Endothelial cell of umbilical vein (primary cell): ENCODE data around the gene ANKH. TPM values are rescaled to one million over a fixed set of nuclear protein-coding genes. Genes with fewer than 3 reads are reported as not detected.

Experiments
- BruUV-seq: library from RNA; stranded (reverse); fragments of 400-500 nt; replicated peaks from 2 replicates; lab custom pipeline; 2021; lab: Mats Ljungman, UMichigan
- CTCF ChIA-PET: fragments of 300-600, 350-600 bp; sonication (Branson Sonifier 250); formaldehyde crosslinking; loops from one replicate; lab custom pipeline; 2021; ENCODE audit warnings: antibody characterized with exemption, inconsistent platforms; lab: Charles Lee
- POLR2A ChIA-PET: fragments of 300-600, 350-600 bp; sonication (Branson Sonifier 250); formaldehyde crosslinking; loops from one replicate; lab custom pipeline; 2021; ENCODE audit warnings: antibody characterized with exemption, inconsistent platforms; lab: Charles Lee
- DNase-seq: peaks from one replicate; pipeline ENCODE4 v3.0.0-alpha.2; 2011; ENCODE audit warnings: low read depth, low spot score
- FAIRE-seq: peaks from 2 replicates; lab custom pipeline; 2011; peaks lifted over from hg19 to GRCh38; lab: Jason Lieb, UNC
- H2AFZ ChIP-seq: 2 replicates; pipeline ENCODE4 v1.6.0; 2012; ENCODE audit warnings: low read depth, low read length, control low read depth, inconsistent platforms
- H3K27ac ChIP-seq: 2 replicates; pipeline ENCODE4 v1.5.1; 2011; ENCODE audit warnings: low read depth, mild to moderate bottlenecking, control low read depth, low read length, moderate library complexity; ENCODE audit not compliant: insufficient read depth
- H3K27me3 ChIP-seq, 2 experiments: 2 replicates each; pipeline versions ENCODE4 v1.6.0 to v1.6.1; 2011; ENCODE audit warnings: low read length in 2 of 2, mixed read lengths in 1 of 2; ENCODE audit not compliant: control insufficient read depth in 2 of 2, insufficient read depth in 2 of 2
- H3K36me3 ChIP-seq, 2 experiments: 2 replicates in 1 of 2; 3 replicates in 1 of 2; pipeline ENCODE4 v1.5.1; 2011; ENCODE audit warnings: low read length in 2 of 2, mild to moderate bottlenecking in 1 of 2, moderate library complexity in 1 of 2; ENCODE audit not compliant: control insufficient read depth in 2 of 2, insufficient read depth in 2 of 2; ENCODE audit errors: extremely low read depth in 1 of 2
- H3K4me1 ChIP-seq: 3 replicates; pipeline ENCODE4 v1.5.1; 2011; ENCODE audit warnings: mild to moderate bottlenecking, low read length; ENCODE audit not compliant: control insufficient read depth, insufficient read depth; ENCODE audit errors: extremely low read depth
- H3K4me2 ChIP-seq: 2 replicates; pipeline ENCODE4 v1.6.1; 2011; ENCODE audit warnings: low read length, control low read depth, mixed read lengths; ENCODE audit not compliant: insufficient read depth
- H3K4me3 ChIP-seq, 3 experiments: fragments of 200-600 bp in 1 of 3; sonication (generic), shearing (Covaris generic) in 1 of 3; replicated peaks in 1 of 3; 2 replicates each; pipeline ENCODE4 v1.5.1; 2011 to 2016; ENCODE audit warnings: control low read depth in 3 of 3, low read length in 3 of 3, mild to moderate bottlenecking in 2 of 3, inconsistent platforms in 1 of 3, low read depth in 1 of 3, moderate library complexity in 1 of 3; ENCODE audit not compliant: insufficient read depth in 1 of 3
- H3K79me2 ChIP-seq: 2 replicates; pipeline ENCODE4 v1.6.0; 2012; ENCODE audit warnings: low read length, inconsistent platforms; ENCODE audit not compliant: control insufficient read depth, insufficient read depth
- H3K9ac ChIP-seq: replicated peaks from 2 replicates; pipeline ENCODE3; 2011; ENCODE audit warnings: low read length, control low read depth; ENCODE audit not compliant: insufficient read depth; ENCODE audit errors: extremely low read depth
- H3K9me1 ChIP-seq: replicated peaks from 3 replicates; pipeline ENCODE4 v1.6.0; 2011; ENCODE audit warnings: mild to moderate bottlenecking, low read length; ENCODE audit not compliant: control insufficient read depth, insufficient read depth; ENCODE audit errors: extremely low read depth
- H3K9me3 ChIP-seq: replicated peaks from 2 replicates; pipeline ENCODE4 v1.5.1; 2012; ENCODE audit warnings: low read length, inconsistent platforms; ENCODE audit not compliant: control insufficient read depth, insufficient read depth
- H4K20me1 ChIP-seq: replicated peaks from 2 replicates; pipeline ENCODE3; 2011; ENCODE audit warnings: mild to moderate bottlenecking, low read length; ENCODE audit not compliant: control insufficient read depth, insufficient read depth; ENCODE audit errors: extremely low read depth
- EZH2 ChIP-seq: IDR thresholded peaks from 2 replicates; pipeline ENCODE4 v1.6.1; 2012; ENCODE audit warnings: borderline replicate concordance, low read depth, mild to moderate bottlenecking, moderate library complexity, low read length, inconsistent platforms; ENCODE audit not compliant: severe bottlenecking
- FOS ChIP-seq: IDR thresholded peaks from 2 replicates; pipeline ENCODE4 v1.6.1; 2011; ENCODE audit warnings: mild to moderate bottlenecking, low read length, moderate library complexity, borderline replicate concordance; ENCODE audit not compliant: insufficient read depth
- GATA2 ChIP-seq: IDR thresholded peaks from 2 replicates; pipeline ENCODE4 v1.7.0; 2011; ENCODE audit warnings: low read depth, mild to moderate bottlenecking, moderate library complexity, mixed read lengths, low read length; ENCODE audit not compliant: insufficient read length, insufficient read depth
- JUN ChIP-seq: IDR thresholded peaks from 2 replicates; pipeline ENCODE4 v1.6.1; 2011; ENCODE audit warnings: borderline replicate concordance, low read depth; ENCODE audit not compliant: insufficient read length, insufficient read depth
- MYC ChIP-seq: IDR thresholded peaks from one replicate; pipeline ENCODE4 v1.6.1; 2011; ENCODE audit warnings: mild to moderate bottlenecking, low read depth, low read length
- POLR2A ChIP-seq: IDR thresholded peaks from 2 replicates; pipeline ENCODE4 v1.6.1; 2012; ENCODE audit warnings: low read depth, mild to moderate bottlenecking, control low read depth, low read length
- POLR2AphosphoS5 ChIP-seq: IDR thresholded peaks from 2 replicates; pipeline ENCODE4 v1.6.1; 2012; ENCODE audit warnings: low read depth, mild to moderate bottlenecking, control low read depth, low read length, moderate library complexity; ENCODE audit not compliant: insufficient read depth
- dilution Hi-C: fragments of 300-500 bp; cut with MboI; formaldehyde crosslinking; loops from one replicate; pipeline ENCODE4 v1.15.0; 2019; ENCODE audit warnings: low sequenced_read_pairs; ENCODE audit not compliant: extremely low pct_ligation_motif_present
- intact Hi-C: fragments of 100-400 bp; cut with micrococcal nuclease; formaldehyde crosslinking; loops from one replicate; pipeline ENCODE4 v1.10.0; 2022
- polyA plus RNA-seq, 4 experiments: library from polyadenylated mRNA; depleted of rRNA in 3 of 4; stranded (reverse) in 3 of 4; unstranded in 1 of 4; fragments of >200 nt; gene quantifications; 2 replicates each; pipeline versions ENCODE4 v1.2.1 to v1.2.3, GENCODE V29; 2011 to 2012; ENCODE audit warnings: missing spikeins in 1 of 4
- total RNA-seq: library from RNA; stranded (reverse); gene quantifications from 2 replicates; pipeline ENCODE4 v1.2.3, GENCODE V29; 2021
- TF ChIP-seq, protein P1 (sequence below), 2 donors: IDR thresholded peaks; 1 replicate in 1 of 2; 2 replicates in 1 of 2; pipeline ENCODE4 v1.5.1; 2011; ENCODE audit warnings: low read length in 2 of 2, mild to moderate bottlenecking in 2 of 2, moderate library complexity in 2 of 2, control low read depth in 1 of 2, inconsistent platforms in 1 of 2, low read depth in 1 of 2; ENCODE audit not compliant: insufficient read depth in 1 of 2; ENCODE audit errors: extremely low read depth in 1 of 2
- TF ChIP-seq, protein P2 (sequence below): IDR thresholded peaks from 2 replicates; pipeline ENCODE4 v1.6.1; 2011; ENCODE audit not compliant: insufficient read depth, insufficient read length

The ANKH gene
- total and polyA plus RNA-seq, 2 donors (not counting 3 experiments of a cell fraction or from before 2014, with no cell fraction given), result 12.7 to 31.4 TPM

DNA sequence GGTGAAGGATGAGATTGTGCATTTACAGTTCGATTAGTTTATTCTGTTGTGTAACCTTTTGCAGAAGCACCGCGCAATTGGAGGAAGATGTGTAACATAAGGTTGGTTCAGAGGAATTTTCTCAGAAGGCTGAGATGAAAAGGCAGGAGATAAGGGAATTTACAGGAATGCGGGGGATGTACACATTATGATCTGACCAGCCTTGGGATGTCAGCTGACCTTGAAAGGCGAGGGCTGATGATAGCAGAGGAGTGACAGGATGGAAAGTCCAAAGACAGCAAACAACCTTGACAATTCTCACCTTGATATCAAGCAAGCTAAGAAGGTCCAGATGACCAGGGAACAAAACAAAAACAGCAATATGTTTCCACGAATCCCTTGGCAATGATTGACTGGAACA lies 118.3 kb downstream of the ANKH start:
- Histone ChIP-seq H3K9ac (no peak overlapping the region), H3K79me2 (no peaks in the 10 kb centered on the region), H3K9me1 (no peaks in the 10 kb centered on the region), H3K27me3 (no peaks in the 10 kb centered on the region), H3K4me1 (peaks cover 10% of the 10 kb centered on the region), H3K36me3 (no peaks in the 10 kb centered on the region), H2AFZ (no peak overlapping the region), H4K20me1 (no peaks in the 10 kb centered on the region), H3K27ac (no peak overlapping the region), H3K4me3 (no peak overlapping the region), H3K4me2 (no peak overlapping the region), H3K9me3 (no peaks in the 10 kb centered on the region)
- POLR2A ChIA-PET, result no interaction called here
- no peak for DNase-seq
- CTCF ChIA-PET, result interaction anchor here (1.5 kb wide), 1 partner anchor 26 kb away, joined by 3 read pairs; no protein-coding TSS in a partner anchor
- no peak for TF ChIP-seq JUN
- no peak for TF ChIP-seq POLR2A
- no peak for TF ChIP-seq GATA2
- TF ChIP-seq, protein P1, sequence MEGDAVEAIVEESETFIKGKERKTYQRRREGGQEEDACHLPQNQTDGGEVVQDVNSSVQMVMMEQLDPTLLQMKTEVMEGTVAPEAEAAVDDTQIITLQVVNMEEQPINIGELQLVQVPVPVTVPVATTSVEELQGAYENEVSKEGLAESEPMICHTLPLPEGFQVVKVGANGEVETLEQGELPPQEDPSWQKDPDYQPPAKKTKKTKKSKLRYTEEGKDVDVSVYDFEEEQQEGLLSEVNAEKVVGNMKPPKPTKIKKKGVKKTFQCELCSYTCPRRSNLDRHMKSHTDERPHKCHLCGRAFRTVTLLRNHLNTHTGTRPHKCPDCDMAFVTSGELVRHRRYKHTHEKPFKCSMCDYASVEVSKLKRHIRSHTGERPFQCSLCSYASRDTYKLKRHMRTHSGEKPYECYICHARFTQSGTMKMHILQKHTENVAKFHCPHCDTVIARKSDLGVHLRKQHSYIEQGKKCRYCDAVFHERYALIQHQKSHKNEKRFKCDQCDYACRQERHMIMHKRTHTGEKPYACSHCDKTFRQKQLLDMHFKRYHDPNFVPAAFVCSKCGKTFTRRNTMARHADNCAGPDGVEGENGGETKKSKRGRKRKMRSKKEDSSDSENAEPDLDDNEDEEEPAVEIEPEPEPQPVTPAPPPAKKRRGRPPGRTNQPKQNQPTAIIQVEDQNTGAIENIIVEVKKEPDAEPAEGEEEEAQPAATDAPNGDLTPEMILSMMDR (IDR thresholded peaks at IDR 0.05; ENCODE audit: extremely low read depth in 1 of 2, insufficient read depth in 1 of 2, low read depth in 1 of 2, low read length in 2 of 2), result no peak
- TF ChIP-seq, protein P2, sequence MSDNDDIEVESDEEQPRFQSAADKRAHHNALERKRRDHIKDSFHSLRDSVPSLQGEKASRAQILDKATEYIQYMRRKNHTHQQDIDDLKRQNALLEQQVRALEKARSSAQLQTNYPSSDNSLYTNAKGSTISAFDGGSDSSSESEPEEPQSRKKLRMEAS, result no peak
- BruUV-seq, result no TSS peak
- intact Hi-C loops (no loop called here), dilution Hi-C loops (no loop called here)
- no peak for FAIRE-seq

DNA sequence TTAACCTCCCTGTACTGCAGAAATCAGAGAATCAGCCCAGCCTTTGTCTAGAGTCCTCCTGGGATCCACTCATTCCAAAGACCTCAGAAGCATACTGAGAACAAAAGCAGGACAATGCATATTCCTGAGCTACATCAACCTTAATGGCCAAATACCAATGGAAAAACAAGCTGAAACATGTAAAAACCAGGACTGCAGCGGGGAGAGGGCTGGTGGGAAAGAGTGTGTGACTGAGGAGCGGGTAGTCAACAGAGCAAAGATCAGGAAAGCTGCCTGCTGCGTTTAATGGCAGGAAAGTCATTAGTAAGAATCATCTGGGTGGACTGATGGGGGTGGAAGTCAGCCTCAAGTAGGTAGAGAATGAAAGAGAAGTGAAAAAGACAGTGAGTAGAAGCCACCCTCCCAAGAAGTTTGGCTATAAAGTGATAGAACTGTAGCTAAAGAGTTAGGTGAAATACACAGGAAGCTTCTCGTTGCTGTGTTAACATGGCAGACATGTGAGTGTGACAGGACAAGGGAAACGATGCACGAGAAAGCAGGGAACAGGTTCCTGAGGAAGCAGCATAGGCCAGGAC lies 119.0 kb downstream of the ANKH start:
- no peak for FAIRE-seq
- dilution Hi-C loops, result no loop called here
- no peaks in the 10 kb centered on the region for H3K36me3 ChIP-seq

More for the DNA sequence above, 119.0 kb downstream of the ANKH start:
- Histone ChIP-seq H3K4me3 (no peak overlapping the region), H4K20me1 (no peaks in the 10 kb centered on the region), H3K4me1 (peaks cover 3% of the 10 kb centered on the region), H3K4me2 (no peak overlapping the region), H3K9me3 (no peaks in the 10 kb centered on the region), H3K27ac (no peak overlapping the region), H3K27me3 (no peaks in the 10 kb centered on the region), H3K9me1 (no peaks in the 10 kb centered on the region), H3K79me2 (no peaks in the 10 kb centered on the region), H2AFZ (no peak overlapping the region), H3K9ac (no peak overlapping the region)
- DNase-seq, result no peak
- intact Hi-C loops, result no loop called here
- BruUV-seq, result no TSS peak
- POLR2A ChIA-PET, result no interaction called here
- CTCF ChIA-PET, result interaction anchor here (1.5 kb wide), 1 partner anchor 26 kb away, joined by 3 read pairs; no protein-coding TSS in a partner anchor
- TF ChIP-seq MYC, result no peak
- no peak for TF ChIP-seq GATA2
- no peak for TF ChIP-seq POLR2A
- no peak for TF ChIP-seq JUN
- no peak for TF ChIP-seq EZH2
- TF ChIP-seq, protein P2, result no peak
- TF ChIP-seq, protein P1 (IDR thresholded peaks at IDR 0.05; ENCODE audit: extremely low read depth in 1 of 2, insufficient read depth in 1 of 2, low read depth in 1 of 2, low read length in 2 of 2), result no peak
- no peak for TF ChIP-seq POLR2AphosphoS5
- no peak for TF ChIP-seq FOS
